DMS79 treated with DMSO at 0.1 percent for 48 hours (cell line): ENCODE measurements around the gene TAF1B.
A peak's percentile ranks its signal among the peaks of the same experiment; 100 is the strongest.

Experiments used
- DNase-seq: peaks from one replicate; lab custom pipeline; 2025; lab: John Stamatoyannopoulos, UW

The TAF1B gene

DNA sequence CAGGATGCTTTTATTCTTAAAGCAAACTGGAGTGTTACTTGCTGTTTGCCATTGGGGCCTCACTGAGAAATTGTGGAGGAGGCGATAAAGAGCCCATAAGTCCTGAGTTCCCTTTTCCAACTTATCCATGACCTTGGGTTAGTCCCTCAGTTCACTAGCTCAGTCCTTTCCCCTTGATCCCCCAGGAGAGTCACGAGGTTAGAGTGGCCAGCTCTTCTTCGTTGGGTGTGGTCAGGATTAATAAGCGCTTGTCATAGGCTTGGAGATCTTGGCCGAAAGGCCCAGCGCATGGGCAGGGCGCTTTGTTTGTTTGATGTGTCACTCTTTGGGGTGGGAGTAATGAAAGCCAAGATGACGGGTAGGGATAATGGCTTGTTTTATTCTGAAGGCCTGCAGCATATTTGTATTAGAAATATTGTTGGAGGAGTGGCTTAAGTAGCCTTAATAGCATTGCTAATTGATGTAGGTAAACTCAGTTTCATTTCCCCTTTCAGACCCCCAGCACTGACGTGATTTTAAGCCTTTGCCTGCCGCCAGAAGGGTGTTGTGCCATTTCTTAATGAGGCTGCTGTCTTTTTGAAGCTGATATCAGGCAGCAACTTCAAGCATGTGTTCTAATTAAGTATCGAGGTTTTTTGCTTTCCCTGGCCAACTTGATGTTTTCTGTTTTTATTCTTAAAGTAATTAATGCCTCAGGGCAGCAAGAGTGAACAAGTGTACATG is 123.9 kb downstream of the TAF1B start:
- DNase-seq, result no peak

DNA sequence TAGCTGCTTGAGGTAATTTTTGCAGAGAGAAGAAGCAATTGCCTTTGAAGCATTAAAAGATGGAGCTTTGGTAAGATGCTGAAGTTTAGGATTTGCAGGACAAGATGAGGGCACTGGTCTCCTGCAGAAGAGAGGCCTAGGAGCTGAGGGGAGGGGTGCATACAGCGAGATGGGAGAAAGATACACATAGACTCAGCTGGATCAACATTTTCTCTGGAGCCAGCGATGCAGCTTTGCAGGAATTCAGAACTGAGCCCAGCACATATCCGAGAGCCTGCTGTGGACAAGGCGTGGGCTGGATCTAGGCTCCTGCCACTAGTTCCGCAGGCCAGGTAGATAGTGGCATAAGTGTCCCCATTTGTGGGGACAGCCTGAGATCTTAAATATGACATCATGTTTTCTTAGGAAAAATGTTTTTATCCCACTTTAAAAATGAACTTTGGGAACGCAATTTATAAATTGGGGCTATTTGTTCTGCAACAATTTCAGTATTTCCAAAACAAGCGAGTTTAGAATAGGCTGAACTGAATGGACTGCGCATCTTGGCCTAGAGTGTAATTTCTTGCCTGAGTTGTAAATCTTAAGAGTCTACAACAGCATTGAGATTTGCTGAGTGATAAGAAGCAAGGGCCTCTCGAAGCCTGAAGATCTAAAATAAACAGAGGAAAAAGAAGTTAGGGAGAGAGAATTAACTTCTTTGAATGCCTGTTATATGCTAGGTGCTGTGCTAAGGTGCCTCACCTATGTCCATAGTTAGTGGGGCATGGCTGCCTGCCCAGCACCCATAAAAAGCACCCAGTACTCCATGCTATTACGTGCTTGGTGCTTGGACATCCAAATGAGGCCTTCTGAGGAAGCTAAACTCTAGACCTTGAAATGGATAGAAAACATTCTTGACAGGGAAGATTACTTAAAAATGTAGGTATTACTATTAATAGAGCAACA is 125.6 kb downstream of the TAF1B start:
- DNase-seq, result peak; percentile 74

DNA sequence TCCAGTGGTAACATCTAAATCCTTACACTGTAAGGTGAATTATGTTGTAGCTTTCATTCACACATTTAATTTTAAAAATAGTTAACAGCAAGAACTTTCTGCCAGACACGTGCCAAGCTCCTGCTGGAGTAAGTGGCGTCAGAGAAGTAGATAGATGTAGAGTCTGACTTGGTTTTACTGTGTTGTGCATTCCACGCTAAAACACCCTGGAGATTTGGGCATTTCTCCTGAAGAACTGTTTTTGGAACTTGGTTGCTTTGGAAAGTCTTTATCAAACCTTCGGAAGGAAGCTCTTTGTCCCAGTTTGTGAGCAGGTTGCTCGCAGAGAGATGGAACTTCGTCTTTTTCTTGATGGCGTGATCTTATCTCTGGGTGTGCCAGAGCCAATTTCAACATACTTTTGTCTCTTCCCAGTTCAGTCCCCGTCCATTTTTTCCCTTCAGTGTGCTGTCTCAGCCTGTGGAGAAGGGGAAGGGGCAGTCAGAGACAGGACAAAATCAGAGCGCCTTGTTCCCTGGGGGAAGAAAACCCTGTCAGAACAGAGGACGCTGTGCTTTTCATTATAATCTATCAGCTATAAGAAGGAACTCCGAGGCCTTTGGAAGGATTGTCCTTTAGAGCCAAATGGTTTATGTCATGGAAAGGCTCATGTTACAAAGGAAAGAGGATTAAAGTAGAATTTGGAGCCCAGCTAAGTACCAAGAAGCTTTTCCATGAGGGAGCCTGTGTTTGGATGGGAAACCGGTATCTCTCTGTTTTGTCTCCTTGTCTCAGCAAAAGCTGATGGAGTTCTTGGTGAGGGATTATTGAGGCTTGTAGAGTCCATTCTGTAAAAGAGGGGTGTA is 127.1 kb downstream of the TAF1B start:
- no peak for DNase-seq

DNA sequence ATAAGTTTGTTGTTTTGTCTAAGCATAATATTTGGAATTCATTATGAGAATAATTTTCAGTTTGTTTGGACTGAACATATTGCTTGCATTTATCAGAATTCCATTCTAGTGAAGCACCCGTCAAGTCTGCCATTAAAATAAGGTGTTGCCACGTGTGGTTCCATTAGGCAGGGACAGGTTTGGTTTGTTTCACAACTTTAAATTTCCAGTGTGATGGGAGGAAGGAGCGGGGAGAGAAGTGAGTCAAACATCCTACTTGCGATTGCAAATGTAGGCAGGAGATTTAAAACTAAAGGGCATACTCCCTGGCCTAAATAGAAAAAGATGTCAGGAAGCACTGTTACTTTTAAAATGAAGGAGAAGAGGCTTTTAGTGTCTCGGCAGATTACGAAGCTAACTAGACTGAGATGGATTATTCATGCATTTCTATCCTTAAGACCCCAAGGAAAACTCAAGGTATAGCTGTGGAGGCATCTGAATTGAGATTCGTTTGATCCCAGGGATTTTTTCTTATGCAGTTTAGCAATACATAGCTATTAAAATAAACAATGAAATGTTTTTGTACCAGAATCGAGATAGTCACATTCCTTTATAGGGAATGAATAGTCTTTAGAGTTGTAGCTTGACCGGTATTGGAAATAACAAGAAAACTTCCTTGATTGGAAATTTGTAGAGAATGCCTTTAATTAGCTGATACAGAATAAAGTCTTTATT is 128.0 kb downstream of the TAF1B start:
- DNase-seq, result no peak

DNA sequence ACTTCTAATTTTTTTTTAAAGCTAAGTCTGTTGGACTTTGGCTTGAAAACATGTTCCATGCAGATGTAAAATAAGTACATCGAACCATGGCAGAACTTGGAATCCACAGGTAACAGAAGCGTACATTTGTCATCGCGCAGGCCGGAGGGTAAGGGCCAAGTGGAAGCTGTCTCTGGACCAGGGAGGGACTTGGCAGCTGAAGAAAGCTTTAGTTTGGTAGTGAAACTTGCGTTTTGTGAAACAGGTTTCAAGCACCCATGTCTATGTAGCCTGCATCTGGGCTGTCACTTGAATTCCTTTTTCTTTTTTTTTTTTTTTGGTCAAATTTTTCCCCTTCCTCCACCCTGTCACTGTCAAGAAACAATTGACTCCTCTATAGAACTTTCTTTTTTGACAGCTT is 128.6 kb downstream of the TAF1B start:
- no peak for DNase-seq

DNA sequence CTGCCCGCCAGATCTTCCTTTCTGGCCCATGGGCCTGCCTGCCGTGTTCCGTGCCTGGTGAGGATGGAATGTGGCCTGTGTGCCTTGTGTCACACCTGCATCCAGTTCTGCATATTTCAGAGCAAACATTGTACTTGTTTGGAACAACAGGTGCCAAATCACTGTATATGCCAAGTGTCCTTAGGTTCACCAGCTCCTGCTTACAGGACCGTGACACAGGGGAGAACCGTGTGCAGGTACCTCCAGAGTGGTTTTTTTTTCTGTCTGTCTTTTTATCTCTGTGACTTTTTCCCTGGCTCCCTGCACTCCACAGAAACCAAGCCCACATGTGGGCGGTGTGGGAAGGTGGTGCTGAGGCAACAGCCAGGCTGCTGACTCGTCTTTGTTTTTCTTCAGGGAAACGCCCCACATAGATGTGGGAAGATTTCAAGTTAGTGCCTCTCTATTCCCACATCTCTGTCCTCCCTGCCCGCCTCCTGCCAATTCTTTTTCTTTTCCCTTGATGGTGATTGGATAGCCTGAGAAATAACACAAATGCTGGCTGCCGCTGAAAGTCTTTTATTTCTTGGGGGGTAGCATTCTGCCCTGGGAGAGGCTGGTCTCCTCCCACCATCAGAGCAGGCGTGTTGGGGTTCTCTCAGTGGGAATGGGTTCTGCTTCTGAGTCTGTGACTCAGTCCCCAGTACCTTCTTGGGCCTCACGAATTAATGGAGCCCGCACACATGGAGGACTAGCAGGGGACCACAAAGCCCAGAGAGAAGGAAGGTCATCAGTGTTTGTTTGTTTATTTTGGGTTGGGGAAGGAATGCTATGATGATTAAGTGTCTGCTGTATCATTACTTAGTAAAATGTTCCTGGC is 129.6 kb downstream of the TAF1B start:
- no peak for DNase-seq

DNA sequence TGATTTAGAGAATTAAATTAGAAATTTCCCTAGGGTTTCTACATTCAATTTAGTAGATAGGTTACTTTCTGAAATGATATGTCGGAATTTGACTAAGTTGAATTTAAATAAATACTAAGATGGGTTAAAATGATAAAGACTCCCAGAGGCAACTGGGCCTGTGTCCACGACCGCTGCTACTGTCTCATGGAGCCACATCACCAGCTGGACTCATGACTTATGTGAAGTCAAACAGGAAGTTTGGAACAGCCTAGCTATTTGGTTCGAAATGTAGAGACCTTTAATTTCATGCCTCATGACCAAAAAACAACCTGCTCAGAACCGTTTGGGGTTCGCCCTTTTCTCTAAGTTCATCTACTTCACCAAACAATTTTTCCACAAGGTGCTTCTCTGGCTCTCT is 130.4 kb downstream of the TAF1B start:
- no peak for DNase-seq

DNA sequence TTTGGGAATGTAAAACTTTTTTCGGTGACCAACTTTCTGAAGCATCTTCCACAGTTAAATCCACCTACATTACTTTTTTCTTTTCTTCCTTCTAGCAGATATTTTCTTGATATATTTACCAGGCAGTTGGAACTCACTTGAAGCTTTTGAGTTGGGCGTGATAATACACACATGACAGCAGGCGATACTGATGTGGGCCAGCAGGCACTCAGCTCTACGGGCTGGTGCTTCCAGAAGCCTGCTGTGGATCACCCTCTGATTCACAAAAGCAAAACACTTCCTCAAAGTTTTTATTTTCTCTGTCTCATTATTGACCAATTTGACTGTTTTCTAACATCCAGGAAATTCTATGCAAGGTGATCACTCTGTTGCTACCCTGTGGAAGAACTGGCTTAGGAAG is 131.1 kb downstream of the TAF1B start:
- DNase-seq, result no peak

DNA sequence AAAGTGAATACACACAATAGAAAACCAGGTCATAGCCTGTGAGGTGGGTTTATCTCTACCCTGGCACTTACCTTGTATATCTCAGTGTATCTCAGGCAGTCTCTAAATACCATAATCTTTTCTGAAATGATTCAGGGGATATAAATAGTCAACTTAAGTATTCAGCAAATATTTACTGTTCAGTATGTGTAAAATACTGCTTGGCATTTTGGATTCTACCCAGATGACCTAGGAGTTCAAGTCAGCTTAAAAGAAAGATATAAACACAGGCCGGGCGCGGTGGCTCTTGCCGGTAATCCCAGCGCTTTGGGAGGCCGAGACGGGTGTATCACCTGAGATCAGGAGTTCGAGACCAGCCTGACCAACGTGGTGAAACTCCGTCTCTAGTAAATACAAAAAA is 132.1 kb downstream of the TAF1B start:
- DNase-seq, result no peak

DNA sequence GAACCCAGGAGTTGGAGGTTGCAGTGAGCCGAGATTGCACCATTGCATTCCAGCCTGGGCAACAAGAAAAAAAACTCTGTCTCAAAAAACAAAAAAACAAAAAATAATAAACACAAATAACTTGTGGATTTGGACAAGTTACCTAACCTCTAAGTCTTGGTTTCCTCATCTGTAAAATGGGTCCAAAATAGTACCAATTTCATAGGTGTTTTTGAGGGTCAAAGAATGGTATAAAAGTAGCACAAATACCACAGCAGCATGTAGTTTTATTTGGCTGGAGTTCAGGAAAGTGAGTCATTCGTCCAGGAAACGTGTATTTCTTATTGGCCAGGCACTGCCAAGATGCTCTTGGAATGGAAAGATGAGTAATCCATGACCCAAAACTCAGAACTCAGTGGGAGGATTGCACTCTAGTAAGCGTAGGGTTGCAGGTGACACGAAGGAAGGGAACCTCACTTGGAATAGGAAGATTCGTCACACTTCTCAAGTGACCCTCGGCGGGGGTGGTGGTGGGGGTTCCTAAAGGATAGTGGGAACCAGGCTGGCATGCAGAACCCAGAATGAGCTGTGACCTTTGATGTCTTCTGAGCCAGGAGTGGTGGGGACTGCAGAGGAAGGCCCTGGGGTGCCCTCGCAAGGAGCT is 132.7 kb downstream of the TAF1B start:
- no peak for DNase-seq

DNA sequence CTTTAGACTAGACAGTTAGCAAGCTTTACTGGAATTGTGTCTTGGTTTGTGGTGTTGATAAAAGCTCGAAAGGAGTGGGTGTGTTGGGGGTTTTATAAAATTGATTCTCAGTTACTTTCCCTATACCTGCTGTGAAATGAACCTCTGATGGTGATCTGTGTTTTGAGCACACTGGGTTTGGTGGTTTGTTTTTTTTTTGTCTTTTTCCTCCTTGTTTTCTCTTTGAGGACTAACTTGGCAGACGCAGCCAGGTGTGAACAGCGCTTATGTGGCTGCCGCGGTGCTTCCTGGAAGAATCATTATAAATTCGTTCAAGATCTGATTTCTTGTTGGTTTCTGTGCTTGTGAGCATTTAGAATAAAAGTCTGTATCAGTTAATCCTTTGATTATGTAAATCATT is 136.7 kb downstream of the TAF1B start:
- DNase-seq, result peak; percentile 10

DNA sequence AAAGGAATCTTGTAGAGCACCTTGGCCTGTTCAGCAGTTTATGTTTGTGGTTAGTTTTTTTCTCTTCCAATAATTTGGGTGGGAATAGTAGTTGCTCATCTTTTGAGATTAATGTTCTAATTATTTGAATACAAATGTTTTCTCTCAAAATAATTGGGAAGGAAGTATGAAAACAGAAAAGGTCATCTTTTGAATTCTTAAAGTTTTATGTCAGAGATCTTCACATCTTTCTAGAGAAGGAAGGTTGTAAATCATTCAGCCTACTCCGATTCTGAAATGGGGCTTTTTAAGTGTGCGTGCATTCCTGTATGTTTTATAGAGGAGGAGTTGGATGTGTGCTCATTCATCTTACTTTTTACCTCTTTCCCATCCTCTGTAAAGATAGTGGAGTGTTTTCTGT is 137.2 kb downstream of the TAF1B start:
- DNase-seq, result no peak

DNA sequence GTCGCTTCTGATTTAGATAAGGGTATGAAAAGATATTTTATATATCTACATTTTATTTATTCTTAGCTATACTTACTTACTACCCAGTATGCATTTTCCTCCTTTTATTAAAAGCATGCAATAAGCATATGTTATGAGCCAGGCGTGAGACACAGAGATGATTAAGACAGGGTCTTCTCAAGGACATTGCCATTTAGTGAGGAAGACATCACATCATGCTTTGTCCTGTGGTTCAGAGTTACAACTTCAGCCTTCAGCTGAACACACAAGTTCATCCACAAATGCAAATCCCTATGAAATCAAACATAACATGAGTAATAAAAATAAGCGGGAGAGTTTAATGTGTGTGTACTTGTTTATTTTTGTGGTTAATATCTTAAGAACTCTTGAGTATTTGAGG is 138.4 kb downstream of the TAF1B start:
- DNase-seq, result no peak

DNA sequence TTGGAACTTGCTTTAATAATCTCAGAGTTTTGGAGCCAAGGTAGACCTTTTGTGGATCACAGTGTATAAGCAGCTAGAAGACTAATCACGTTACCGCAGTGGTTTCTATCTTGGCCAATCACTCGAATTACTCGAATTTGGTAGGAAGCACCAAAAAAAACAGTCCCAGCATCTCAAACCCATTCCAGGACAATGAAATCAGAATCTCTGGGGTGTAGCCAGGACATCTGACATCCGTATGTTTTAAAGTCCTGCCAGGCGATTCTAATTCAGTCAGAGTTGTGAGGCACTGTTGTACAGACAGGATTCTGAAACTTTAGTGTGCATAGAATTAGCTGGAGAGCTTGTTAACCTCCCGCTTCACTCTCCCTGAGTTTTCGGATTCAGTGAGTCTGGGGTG is 139.0 kb downstream of the TAF1B start:
- no peak for DNase-seq

DNA sequence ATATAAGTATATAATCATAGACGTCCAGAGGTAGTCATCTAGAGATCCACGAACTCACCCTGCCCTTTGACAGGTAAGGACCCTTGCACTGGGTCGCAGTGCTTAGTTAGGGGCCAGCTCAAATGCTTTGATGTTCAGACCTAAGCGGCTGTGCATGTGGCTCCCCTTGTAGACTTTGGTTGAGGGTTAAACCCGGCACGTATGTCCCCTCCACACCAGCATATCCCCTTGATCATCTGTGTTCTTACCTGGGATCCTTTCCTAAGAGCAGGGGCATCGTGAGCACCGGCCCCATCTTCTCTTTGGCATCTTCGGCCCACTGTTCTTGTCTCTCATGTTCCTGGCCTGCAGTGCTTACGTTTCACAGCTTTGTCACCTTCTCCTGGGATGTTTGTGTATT is 139.6 kb downstream of the TAF1B start:
- no peak for DNase-seq

DNA sequence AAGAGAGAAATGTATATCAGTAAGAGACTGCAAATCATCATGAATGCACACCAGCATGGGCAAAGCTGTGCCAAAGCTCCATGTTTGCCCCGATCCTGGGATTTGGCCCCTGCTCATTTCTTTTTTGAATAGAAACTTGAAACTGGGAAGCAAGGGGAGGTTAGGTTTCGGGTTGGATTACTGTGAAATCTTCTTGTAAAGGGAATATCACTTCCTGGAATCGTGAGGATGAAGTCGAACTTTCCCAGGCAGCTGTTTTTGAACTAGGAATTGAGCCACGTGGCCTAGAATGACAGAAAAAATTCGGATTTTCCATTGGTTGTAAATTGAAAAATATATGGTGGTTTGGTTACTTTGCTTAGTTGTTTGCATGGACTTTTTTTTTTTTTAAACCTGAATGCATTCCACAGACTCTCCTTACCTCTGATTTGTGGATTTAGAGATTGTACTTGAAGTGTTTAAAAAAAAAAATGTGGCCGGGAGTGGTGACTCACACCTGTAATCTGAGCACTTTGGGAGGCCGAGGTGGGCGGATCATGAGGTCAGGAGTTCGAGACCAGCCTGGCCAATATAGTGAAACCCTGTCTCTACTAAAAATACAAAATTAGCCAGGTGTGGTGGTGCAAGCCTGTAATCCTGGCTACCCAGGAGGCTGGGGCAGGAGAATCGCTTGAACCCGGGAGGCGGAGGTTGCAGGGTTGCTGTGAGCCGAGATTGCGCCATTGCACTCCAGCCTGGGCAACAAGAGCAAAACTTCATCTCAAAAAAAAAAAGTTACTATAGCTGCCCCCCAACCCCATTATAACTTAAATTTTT is 140.3 kb downstream of the TAF1B start:
- no peak for DNase-seq
